D721Med (cell line): ENCODE measurements around the gene S100Z.
"Not testable (repeated sequence)": the region's sequence is repeated elsewhere in the genome, so short reads cannot be mapped to it uniquely, and the experiment has no call there.

ENCODE experiments used
- DNase-seq: peaks from one replicate; pipeline ENCODE4 v3.0.0; 2011; ENCODE audit warnings: low spot score; ENCODE audit not compliant: insufficient read length
- FAIRE-seq: peaks from 2 replicates; lab custom pipeline; 2011; peaks lifted over from hg19 to GRCh38; lab: Jason Lieb, UNC
- CTCF ChIP-seq: IDR thresholded peaks from 2 replicates; pipeline ENCODE4 v1.5.1; 2012; ENCODE audit warnings: mild to moderate bottlenecking, control low read depth; ENCODE audit not compliant: insufficient read depth; ENCODE audit errors: missing control alignments

S100Z gene

DNA sequence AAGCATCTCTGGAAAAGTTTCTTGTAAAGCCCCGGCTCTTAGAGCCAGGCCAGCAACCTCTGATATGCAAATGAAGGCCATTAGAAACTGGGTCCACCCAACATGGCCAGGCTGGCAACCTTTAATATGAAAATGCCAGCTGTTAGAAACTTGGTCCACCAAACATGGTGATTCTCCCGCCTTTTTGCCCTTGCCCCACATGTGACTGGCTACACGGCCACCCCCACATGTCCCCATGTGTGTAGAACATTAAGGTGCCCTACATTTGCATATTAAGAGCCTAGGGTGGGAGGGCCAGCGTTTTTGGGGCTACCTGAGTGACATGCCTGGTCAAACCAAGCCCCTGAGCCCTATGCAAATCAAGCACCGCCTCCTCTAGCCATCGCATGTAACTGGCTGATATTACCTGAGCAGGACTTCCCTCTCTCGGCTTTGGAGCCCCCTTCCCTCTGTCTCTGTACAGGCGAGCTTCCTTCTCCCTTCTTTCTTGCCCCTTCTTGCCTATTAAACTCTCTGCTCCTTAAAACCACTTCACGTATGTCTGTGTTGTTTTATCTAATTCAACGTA, 39.0 kb downstream of the S100Z start:
- no peak for TF ChIP-seq CTCF
- FAIRE-seq (no peak), DNase-seq (no peak)

- TF ChIP-seq CTCF, result no peak
- FAIRE-seq (no peak), DNase-seq (no peak)
Observed at GRCh38 chr5:76893294-76893693, 43.5 kb downstream of the S100Z start.

DNA sequence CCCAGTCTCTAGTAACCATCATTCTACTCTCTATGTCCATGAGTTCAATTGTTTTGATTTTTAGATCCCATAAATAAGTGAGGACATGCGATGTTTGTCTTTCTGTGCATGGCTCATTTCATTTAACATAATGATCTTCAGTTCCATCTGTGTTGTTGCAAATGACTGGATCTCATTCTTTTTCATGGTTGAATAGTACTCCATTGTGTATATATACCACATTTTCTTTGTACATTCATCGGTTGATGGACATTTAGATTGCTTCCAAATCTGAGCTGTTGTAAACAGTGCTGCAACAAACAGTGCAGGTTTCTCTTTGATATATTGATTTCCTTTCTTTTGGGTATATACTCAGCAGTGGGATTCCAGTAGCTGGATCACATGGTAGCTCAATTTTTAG, 46.4 kb downstream of the S100Z start:
- TF ChIP-seq CTCF, result no peak
- FAIRE-seq, result no peak
- DNase-seq, result no peak

GRCh38 chr5:76901522-76901921, 51.7 kb downstream of the S100Z start:
- FAIRE-seq (no peak), DNase-seq (no peak)
- TF ChIP-seq CTCF, result no peak

- FAIRE-seq, result no peak
- no peak for DNase-seq
- no peak for TF ChIP-seq CTCF
Observed at GRCh38 chr5:76908166-76908565, 58.4 kb downstream of the S100Z start.

DNA sequence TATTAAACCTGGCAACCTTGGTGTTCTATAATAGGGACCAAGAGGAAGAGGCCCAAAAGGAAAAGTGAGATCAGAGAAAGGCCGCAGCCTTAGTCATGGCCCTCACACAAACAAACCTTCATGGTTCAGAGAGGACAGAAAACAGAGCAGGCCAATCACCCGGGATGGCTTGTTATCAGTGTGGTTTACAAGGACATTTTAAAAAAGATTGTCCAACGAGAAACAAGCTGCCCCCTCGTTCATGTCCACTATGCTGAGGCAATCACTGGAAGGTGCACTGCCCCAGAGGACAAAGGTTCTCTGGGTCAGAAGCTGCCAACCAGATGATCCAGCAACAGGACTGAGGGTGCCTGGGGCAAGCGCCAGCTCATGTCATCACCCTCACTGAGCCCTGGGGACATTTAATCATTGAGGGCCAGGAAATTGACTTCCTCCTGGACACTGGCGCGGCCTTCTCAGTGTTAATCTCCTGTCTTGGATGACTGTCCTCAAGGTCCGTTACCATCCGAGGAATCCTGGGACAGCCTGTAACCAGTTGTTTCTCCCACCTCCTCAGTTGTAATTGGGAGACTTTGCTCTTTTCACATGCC, 60.6 kb downstream of the S100Z start:
- not testable (repeated sequence) for FAIRE-seq, DNase-seq

GRCh38 chr5:76914671-76915070, 64.9 kb downstream of the S100Z start:
- DNase-seq, FAIRE-seq: not testable (repeated sequence)

- TF ChIP-seq CTCF, result no peak
- DNase-seq (no peak), FAIRE-seq (no peak)
Observed at GRCh38 chr5:76918539-76918938, 68.7 kb downstream of the S100Z start.
